GM12878 (cell line): ENCODE measurements around the gene NIPAL3. TPM values are rescaled to one million over a fixed set of nuclear protein-coding genes. Genes with fewer than 3 reads are reported as not detected.

Experiments
- ATAC-seq: fragments of 200-7000 bp; cut with Tn5 transposase; 3 replicates; pipeline ENCODE4 v1.9.1; 2020; ENCODE audit warnings: mild to moderate bottlenecking, moderate library complexity
- BruUV-seq: library from RNA; stranded (reverse); fragments of 400-500 nt; replicated peaks from 2 replicates; lab custom pipeline; 2021; lab: Mats Ljungman, UMichigan
- CTCF ChIA-PET: fragments of 300-600 bp; sonication (Branson Sonifier 250); formaldehyde crosslinking; extraction: SDS; loops from one replicate; lab custom pipeline; 2021; ENCODE audit warnings: inconsistent platforms; lab: Yijun Ruan, JAX
- POLR2A ChIA-PET: fragments of 350-600 bp; formaldehyde crosslinking; extraction: SDS; loops from one replicate; lab custom pipeline; 2021; ENCODE audit warnings: inconsistent platforms; lab: Charles Lee
- RAD21 ChIA-PET: fragments of 300-600 bp; sonication (Branson Sonifier 250); formaldehyde crosslinking; loops from one replicate; lab custom pipeline; 2023; ENCODE audit warnings: antibody characterized with exemption; ENCODE audit not compliant: unreplicated experiment; lab: Charles Lee
- SMC1A ChIA-PET: fragments of 300-600 bp; sonication (Branson Sonifier 250); formaldehyde crosslinking; loops from one replicate; lab custom pipeline; 2023; ENCODE audit not compliant: unreplicated experiment, uncharacterized antibody; lab: Charles Lee
- DNase-seq: peaks from one replicate; pipeline ENCODE4 v3.0.0-alpha.2; 2011; ENCODE audit warnings: low read depth, low spot score
- FAIRE-seq: peaks from 3 replicates; lab custom pipeline; 2011; peaks lifted over from hg19 to GRCh38; lab: Jason Lieb, UNC
- H2AFZ ChIP-seq: 2 replicates; pipeline ENCODE4 v1.6.0; 2011; ENCODE audit warnings: low read depth, low read length, control low read depth; ENCODE audit not compliant: control insufficient read depth
- H3K27ac ChIP-seq: 2 replicates; pipeline ENCODE4 v1.5.1; 2011; ENCODE audit warnings: control low read depth; ENCODE audit not compliant: control insufficient read depth, insufficient read depth
- H3K27me3 ChIP-seq, 2 experiments: replicated peaks in 1 of 2; 2 replicates each; pipeline versions ENCODE4 v1.6.0 to v1.6.1; 2011; ENCODE audit warnings: low read length in 1 of 2; ENCODE audit not compliant: control insufficient read depth in 2 of 2, insufficient read depth in 2 of 2
- H3K36me3 ChIP-seq, 2 experiments: 2 replicates each; pipeline ENCODE4 v1.5.1; 2011; ENCODE audit warnings: low read length in 1 of 2; ENCODE audit not compliant: control insufficient read depth in 2 of 2, insufficient read depth in 2 of 2
- H3K4me1 ChIP-seq: 2 replicates; pipeline ENCODE4 v1.6.1; 2011; ENCODE audit warnings: mild to moderate bottlenecking, low read length, moderate library complexity, mixed read lengths; ENCODE audit not compliant: control insufficient read depth, insufficient read depth
- H3K4me2 ChIP-seq: 2 replicates; pipeline ENCODE4 v1.6.0; 2011; ENCODE audit warnings: control low read depth; ENCODE audit not compliant: control insufficient read depth, insufficient read depth
- H3K4me3 ChIP-seq: fragments of 200-600 bp; sonication (generic); 2 replicates; pipeline ENCODE4 v1.5.1; 2016
- H3K79me2 ChIP-seq: 2 replicates; pipeline ENCODE4 v1.6.0; 2011; ENCODE audit warnings: low read length; ENCODE audit not compliant: control insufficient read depth, insufficient read depth
- H3K9ac ChIP-seq: 2 replicates; pipeline ENCODE4 v1.8.0; 2011; ENCODE audit warnings: low read length, control low read depth, mixed read lengths; ENCODE audit not compliant: control insufficient read depth, insufficient read depth
- H3K9me3 ChIP-seq: replicated peaks from 3 replicates; pipeline ENCODE4 v1.5.1; 2011; ENCODE audit warnings: mild to moderate bottlenecking, low read length; ENCODE audit not compliant: control insufficient read depth, insufficient read depth
- H4K20me1 ChIP-seq: 2 replicates; pipeline ENCODE4 v1.6.0; 2011; ENCODE audit not compliant: control insufficient read depth, insufficient read depth
- E2F4 ChIP-seq: IDR thresholded peaks from 2 replicates; pipeline ENCODE4 v1.6.1; 2012; ENCODE audit warnings: low read depth, low read length, improper control_type of control experiment
- MLLT1 ChIP-seq: fragments of 450-650 bp; IDR thresholded peaks from 2 replicates; pipeline ENCODE4 v1.6.1; 2016; ENCODE audit warnings: mild to moderate bottlenecking
- SREBF1 ChIP-seq: IDR thresholded peaks from 2 replicates; pipeline ENCODE4 v1.6.1; 2012; ENCODE audit warnings: mild to moderate bottlenecking, low read length
- STAT3 ChIP-seq: IDR thresholded peaks from 2 replicates; pipeline ENCODE4 v1.6.1; 2011; ENCODE audit warnings: low read depth, low read length, improper control_type of control experiment
- YY1 ChIP-seq: IDR thresholded peaks from 2 replicates; pipeline ENCODE4 v1.6.1; 2011; ENCODE audit warnings: low read depth, mild to moderate bottlenecking, low read length
- WGBS: methylation state at CpG from one replicate; pipeline ENCODE4 v1.1.6; 2016; ENCODE audit warnings: low lambda C conversion rate; ENCODE audit not compliant: insufficient replicate concordance, insufficient coverage; ENCODE audit errors: missing lambda C conversion rate; 5-methylcytosine and 5-hydroxymethylcytosine counted together
- in situ Hi-C: fragments of 300-500 bp; cut with MboI; formaldehyde crosslinking; loops from 9 replicates; pipeline ENCODE4 v1.14.3; 2018; ENCODE audit warnings: mixed read lengths
- intact Hi-C: fragments of 100-400 bp; cut with micrococcal nuclease; formaldehyde crosslinking; loops from one replicate; pipeline ENCODE4 v1.14.2; 2022; ENCODE audit not compliant: unreplicated experiment
- polyA plus RNA-seq, 11 experiments: library from polyadenylated mRNA; depleted of rRNA in 4 of 11; unstranded in 6 of 11; stranded (reverse) in 5 of 11; fragments of >200 nt; fragmentation: Nextera tagmentation in 4 of 11; fragmentation: Illumina TruSeq in 1 of 11; extraction: Ambion mirVana in 4 of 11; extraction: Trizol in 1 of 11; gene quantifications; 1 replicate in 1 of 11; 2 replicates in 10 of 11; pipeline versions ENCODE4 v1.2.1 to v1.2.3, GENCODE V29; 2011 to 2016; ENCODE audit warnings: inconsistent platforms in 2 of 11, missing spikeins in 2 of 11, low read depth in 1 of 11
- total RNA-seq, 4 experiments: library from RNA; depleted of rRNA in 3 of 4; stranded (reverse); fragments of >200 nt in 3 of 4; fragmentation: Illumina TruSeq in 1 of 4; extraction: Trizol in 1 of 4; gene quantifications; 2 replicates each; pipeline versions ENCODE4 v1.2.1 to v1.2.3, GENCODE V29; 2013 to 2021

Gene NIPAL3
- total and polyA plus RNA-seq, 10 of the 15 experiments (the other 5 are each of a cell fraction or from before 2014, with no cell fraction given) = 2.1 to 9.4 (median 4.2) TPM

- Histone ChIP-seq H3K36me3 (no peaks in the 10 kb centered on the region), H3K4me1 (peaks cover 10% of the 10 kb centered on the region), H3K9ac (no peak overlapping the region), H3K27me3 (no peaks in the 10 kb centered on the region), H3K4me3 (no peak overlapping the region), H3K4me2 (no peak overlapping the region), H4K20me1 (no peaks in the 10 kb centered on the region), H3K27ac (no peak overlapping the region), H2AFZ (no peak overlapping the region), H3K9me3 (no peaks in the 10 kb centered on the region), H3K79me2 (no peaks in the 10 kb centered on the region)
- in situ Hi-C loops (no loop called here), intact Hi-C loops (no loop called here)
- CTCF ChIA-PET = interaction anchor here (1.2 to 1.7 kb wide), 2 partner anchors 61 to 278 kb away, joined by 4 to 8 read pairs; partner anchors contain the start of gene NIPAL3
- POLR2A ChIA-PET = interaction anchor here (0.7 kb wide), 1 partner anchor 14 kb away, joined by 4 read pairs; no protein-coding TSS in a partner anchor
- no peak for DNase-seq
- RAD21 ChIA-PET = no interaction called here
- no TSS peak for BruUV-seq
- whole genome bisulfite sequencing = 51% methylated on average over 2 of the region's 2 CpGs
- TF ChIP-seq E2F4 (no peak), YY1 (no peak), STAT3 (no peak), MLLT1 (no peak), SREBF1 (no peak)
- SMC1A ChIA-PET = no interaction called here
- ATAC-seq = no peak
- FAIRE-seq = no peak
Measured at GRCh38 chr1:24476571-24476970, 61.0 kb downstream of the NIPAL3 start.
